ENCODE measurements around the gene AIRE. TPM values are rescaled to one million over a fixed set of nuclear protein-coding genes. Genes with fewer than 3 reads are reported as not detected.
"Not testable (repeated sequence)": the region's sequence is repeated elsewhere in the genome, so short reads cannot be mapped to it uniquely, and the experiment has no call there.

The AIRE gene
- total RNA-seq: 0.17 TPM in 1 of 2 replicates, not detected in the other

- no peak for DNase-seq (ENCODE audit: low read depth)
- H3K27me3 ChIP-seq (ENCODE audit: control insufficient read depth, insufficient read depth, low read length): peaks cover 36% of the 10 kb centered on the region
- no peak for TF ChIP-seq CTCF (IDR thresholded peaks at IDR 0.05; ENCODE audit: insufficient read depth, low read length, poor library complexity, severe bottlenecking)
- H3K4me3 ChIP-seq (ENCODE audit: low read depth, low read length): no peak within 1 kb of the TSS
- H3K36me3 ChIP-seq (ENCODE audit: control insufficient read depth, insufficient read depth, low read length): no peaks in the 10 kb centered on the region
These were observed at the start of gene AIRE for GRCh38 chr21:44285138-44285992. Gene AIRE, plus strand, starts transcription at chr21:44285876. Its CDS starts 131 bp downstream, at chr21:44286007.

GRCh38 chr21:44240353-44240752, 45.3 kb upstream of the AIRE start:
- not testable (repeated sequence) for H3K36me3 ChIP-seq (ENCODE audit: control insufficient read depth, insufficient read depth, low read length); DNase-seq (ENCODE audit: low read depth); H3K4me3 ChIP-seq (ENCODE audit: low read depth, low read length); H3K27me3 ChIP-seq (ENCODE audit: control insufficient read depth, insufficient read depth, low read length)

GRCh38 chr21:44240842-44241241, 44.8 kb upstream of the AIRE start, which contains the start of gene ICOSLG:
Gene ICOSLG, minus strand, starts transcription at chr21:44240943. Its CDS starts 126 bp downstream, at chr21:44240817.
- not testable (repeated sequence) for H3K4me3 ChIP-seq (ENCODE audit: low read depth, low read length); H3K36me3 ChIP-seq (ENCODE audit: control insufficient read depth, insufficient read depth, low read length); H3K27me3 ChIP-seq (ENCODE audit: control insufficient read depth, insufficient read depth, low read length); DNase-seq (ENCODE audit: low read depth)

- not testable (repeated sequence) for H3K36me3 ChIP-seq (ENCODE audit: control insufficient read depth, insufficient read depth, low read length); H3K27me3 ChIP-seq (ENCODE audit: control insufficient read depth, insufficient read depth, low read length); H3K4me3 ChIP-seq (ENCODE audit: low read depth, low read length); DNase-seq (ENCODE audit: low read depth)
These were observed 44.4 kb upstream of the AIRE start for GRCh38 chr21:44241281-44241680.

- not testable (repeated sequence) for H3K36me3 ChIP-seq (ENCODE audit: control insufficient read depth, insufficient read depth, low read length); H3K4me3 ChIP-seq (ENCODE audit: low read depth, low read length); H3K27me3 ChIP-seq (ENCODE audit: control insufficient read depth, insufficient read depth, low read length); DNase-seq (ENCODE audit: low read depth)
These were observed 41.7 kb upstream of the AIRE start for GRCh38 chr21:44243980-44244379.

- H3K4me3 ChIP-seq (ENCODE audit: low read depth, low read length); DNase-seq (ENCODE audit: low read depth); H3K36me3 ChIP-seq (ENCODE audit: control insufficient read depth, insufficient read depth, low read length); H3K27me3 ChIP-seq (ENCODE audit: control insufficient read depth, insufficient read depth, low read length): not testable (repeated sequence)
These were observed 37.8 kb upstream of the AIRE start for GRCh38 chr21:44247904-44248303.

GRCh38 chr21:44249204-44250037, 36.3 kb upstream of the AIRE start:
- H3K27me3 ChIP-seq (ENCODE audit: control insufficient read depth, insufficient read depth, low read length); H3K4me3 ChIP-seq (ENCODE audit: low read depth, low read length); DNase-seq (ENCODE audit: low read depth); H3K36me3 ChIP-seq (ENCODE audit: control insufficient read depth, insufficient read depth, low read length): not testable (repeated sequence)

GRCh38 chr21:44253832-44254710, 31.6 kb upstream of the AIRE start:
- Histone ChIP-seq H3K27me3 (ENCODE audit: control insufficient read depth, insufficient read depth, low read length) (no peaks in the 10 kb centered on the region), H3K36me3 (ENCODE audit: control insufficient read depth, insufficient read depth, low read length) (no peaks in the 10 kb centered on the region), H3K4me3 (ENCODE audit: low read depth, low read length) (no peak overlapping the region)
- no peak for TF ChIP-seq CTCF (IDR thresholded peaks at IDR 0.05; ENCODE audit: insufficient read depth, low read length, poor library complexity, severe bottlenecking)
- DNase-seq (ENCODE audit: low read depth): no peak
